Skeletal muscle tissue (tissue), 4 donors: ENCODE data around the gene PGA4. TPM values are rescaled to one million over a fixed set of nuclear protein-coding genes. Genes with fewer than 3 reads are reported as not detected.

Source experiments
- H3K27ac ChIP-seq: one replicate; pipeline ENCODE4 v1.7.0; 2013; ENCODE audit warnings: mild to moderate bottlenecking, low read depth, low read length, inconsistent platforms
- H3K27me3 ChIP-seq, 3 donors: one replicate each; pipeline ENCODE4 v1.7.0; 2013; ENCODE audit warnings: low read length in 3 of 3; ENCODE audit not compliant: control insufficient read depth in 3 of 3, insufficient read depth in 3 of 3
- H3K36me3 ChIP-seq, 3 donors: one replicate each; pipeline ENCODE4 v1.7.0; 2013; ENCODE audit warnings: low read length in 3 of 3; ENCODE audit not compliant: control insufficient read depth in 3 of 3, insufficient read depth in 3 of 3
- H3K4me1 ChIP-seq, 3 donors: one replicate each; pipeline ENCODE4 v1.7.0; 2013; ENCODE audit warnings: low read length in 3 of 3, mild to moderate bottlenecking in 3 of 3; ENCODE audit not compliant: control insufficient read depth in 3 of 3, insufficient read depth in 3 of 3
- H3K4me3 ChIP-seq, 3 donors: one replicate each; pipeline ENCODE4 v1.7.0; 2013; ENCODE audit warnings: low read length in 3 of 3
- H3K9ac ChIP-seq, 3 donors: one replicate each; pipeline ENCODE4 v1.7.0; 2013; ENCODE audit warnings: low read length in 3 of 3, mild to moderate bottlenecking in 3 of 3, moderate library complexity in 2 of 3, low read depth in 1 of 3
- H3K9me3 ChIP-seq, 3 donors: one replicate each; pipeline ENCODE4 v1.7.0; 2013; ENCODE audit warnings: low read length in 3 of 3; ENCODE audit not compliant: control insufficient read depth in 3 of 3
- total RNA-seq: library from RNA; depleted of rRNA; stranded (reverse); fragments of >200 nt; gene quantifications from one replicate; pipeline ENCODE4 v1.2.3, GENCODE V29; 2014
- donor health status: Osteomylitis.

PGA4 gene
- total RNA-seq, 1 donor from 2014 or later = 3.7 TPM

DNA sequence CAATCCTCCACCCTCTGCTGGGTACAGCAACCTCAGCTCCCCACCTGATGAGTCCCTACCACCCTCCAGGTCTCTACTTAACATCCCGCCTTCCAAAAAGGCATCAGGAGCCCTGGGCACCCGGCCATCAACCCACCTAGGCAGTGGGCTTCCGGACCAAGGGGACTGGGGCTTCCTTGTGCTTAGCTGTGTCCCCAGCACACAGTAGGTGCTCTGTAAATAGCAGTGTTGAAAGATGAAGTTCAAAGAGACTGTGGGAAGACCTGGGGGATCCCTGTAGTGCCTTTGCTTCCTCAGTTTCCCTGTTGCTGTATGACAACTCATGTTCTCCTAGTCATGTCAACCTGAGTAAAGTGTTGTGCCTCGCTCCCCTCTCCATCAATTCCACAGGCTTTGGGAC is 51.9 kb downstream of the PGA4 start:
- H3K9me3 ChIP-seq = no peaks in the 10 kb centered on the region
- H3K27ac ChIP-seq = no peak overlapping the region
- H3K9ac ChIP-seq = no peak overlapping the region
- peaks cover 0 to 7% (median 4%) of the 10 kb centered on the region in 3 donors for H3K36me3 ChIP-seq
- no peaks in the 10 kb centered on the region for H3K27me3 ChIP-seq
- H3K4me1 ChIP-seq = no peaks in the 10 kb centered on the region
- H3K4me3 ChIP-seq = no peak overlapping the region

- H3K27ac ChIP-seq = no peak overlapping the region
- no peaks in the 10 kb centered on the region for H3K4me1 ChIP-seq
- no peaks in the 10 kb centered on the region for H3K27me3 ChIP-seq
- peaks cover under 1 to 7% (median 4%) of the 10 kb centered on the region in 3 donors for H3K36me3 ChIP-seq
- no peak overlapping the region for H3K4me3 ChIP-seq
- no peaks in the 10 kb centered on the region for H3K9me3 ChIP-seq
- no peak overlapping the region for H3K9ac ChIP-seq
These were observed 53.0 kb downstream of the PGA4 start for GRCh38 chr11:61275191-61275590.

GRCh38 chr11:61277186-61278000 is 55.2 kb downstream of the PGA4 start:
- Histone ChIP-seq H3K4me3 (no peak overlapping the region), H3K9me3 (no peaks in the 10 kb centered on the region), H3K36me3 (peaks cover 4 to 7% (median 5%) of the 10 kb centered on the region in 3 donors), H3K4me1 (no peaks in the 10 kb centered on the region), H3K9ac (no peak overlapping the region), H3K27me3 (no peaks in the 10 kb centered on the region), H3K27ac (no peak overlapping the region)

DNA sequence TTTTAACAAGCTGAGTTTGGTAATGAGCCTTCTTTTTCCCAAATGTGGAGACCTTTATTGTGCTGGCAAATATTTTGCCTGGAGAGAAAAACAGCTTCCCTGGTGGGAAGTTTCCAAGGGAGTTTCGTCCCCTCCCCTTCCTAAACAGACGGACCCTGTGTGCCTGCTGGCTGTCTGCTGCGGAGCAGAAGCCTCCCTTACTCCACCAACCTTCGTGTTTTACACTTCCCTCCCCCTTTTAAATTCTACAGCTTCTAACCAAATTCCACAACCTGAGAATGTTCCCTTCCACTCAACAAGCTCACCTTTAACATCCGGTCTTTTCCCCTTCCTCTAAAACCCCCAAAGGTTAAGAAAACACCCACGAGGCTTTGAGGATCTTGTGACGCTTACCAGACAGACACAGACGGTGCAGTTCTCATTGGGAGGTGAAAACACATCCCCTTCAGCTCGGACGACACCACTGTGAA is 55.9 kb downstream of the PGA4 start:
- Histone ChIP-seq H3K36me3 (peaks cover 5 to 8% (median 5%) of the 10 kb centered on the region in 3 donors), H3K9ac (no peak overlapping the region), H3K27ac (no peak overlapping the region), H3K9me3 (no peaks in the 10 kb centered on the region), H3K4me3 (no peak overlapping the region), H3K4me1 (no peaks in the 10 kb centered on the region), H3K27me3 (no peaks in the 10 kb centered on the region)

DNA sequence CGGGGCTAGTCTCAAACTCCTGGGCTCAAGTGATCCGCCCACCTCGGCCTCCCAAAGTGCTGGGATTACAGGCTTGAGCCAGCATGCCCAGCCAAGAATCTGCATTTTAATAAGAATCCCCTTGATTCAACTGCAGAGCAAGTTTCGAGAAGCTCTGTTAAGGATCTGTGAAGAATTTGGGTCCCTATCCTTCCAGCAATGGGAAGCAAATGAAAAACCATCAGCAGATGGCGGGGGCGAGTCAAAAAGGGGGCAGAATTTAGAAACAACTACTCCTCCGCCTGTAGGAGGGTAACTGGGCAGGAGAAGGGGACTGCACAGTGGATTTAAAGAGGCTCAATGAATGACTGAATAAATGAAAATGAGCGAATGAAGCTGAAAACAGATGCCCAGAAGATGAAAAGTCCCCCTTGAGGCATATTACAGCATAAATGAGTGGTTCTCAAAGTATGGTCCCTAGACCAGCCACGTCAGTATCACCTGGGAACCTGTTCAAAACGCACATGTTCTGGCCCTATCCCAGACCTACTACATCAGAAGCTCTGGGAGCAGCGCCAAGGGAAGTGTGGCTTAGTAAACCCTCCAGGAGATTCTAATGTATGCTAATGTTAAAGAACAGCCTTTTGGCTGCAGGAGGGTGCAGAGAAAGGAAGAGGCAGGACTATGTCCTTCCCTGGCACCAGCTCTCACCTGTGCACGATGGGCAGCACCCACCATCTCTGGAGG is 58.0 kb downstream of the PGA4 start:
- no peaks in the 10 kb centered on the region for H3K27me3 ChIP-seq
- H3K4me1 ChIP-seq = no peaks in the 10 kb centered on the region
- H3K36me3 ChIP-seq = peaks cover 2 to 9% (median 5%) of the 10 kb centered on the region in 3 donors
- no peak overlapping the region for H3K9ac ChIP-seq
- no peaks in the 10 kb centered on the region for H3K9me3 ChIP-seq
- no peak overlapping the region for H3K4me3 ChIP-seq
- H3K27ac ChIP-seq = no peak overlapping the region

DNA sequence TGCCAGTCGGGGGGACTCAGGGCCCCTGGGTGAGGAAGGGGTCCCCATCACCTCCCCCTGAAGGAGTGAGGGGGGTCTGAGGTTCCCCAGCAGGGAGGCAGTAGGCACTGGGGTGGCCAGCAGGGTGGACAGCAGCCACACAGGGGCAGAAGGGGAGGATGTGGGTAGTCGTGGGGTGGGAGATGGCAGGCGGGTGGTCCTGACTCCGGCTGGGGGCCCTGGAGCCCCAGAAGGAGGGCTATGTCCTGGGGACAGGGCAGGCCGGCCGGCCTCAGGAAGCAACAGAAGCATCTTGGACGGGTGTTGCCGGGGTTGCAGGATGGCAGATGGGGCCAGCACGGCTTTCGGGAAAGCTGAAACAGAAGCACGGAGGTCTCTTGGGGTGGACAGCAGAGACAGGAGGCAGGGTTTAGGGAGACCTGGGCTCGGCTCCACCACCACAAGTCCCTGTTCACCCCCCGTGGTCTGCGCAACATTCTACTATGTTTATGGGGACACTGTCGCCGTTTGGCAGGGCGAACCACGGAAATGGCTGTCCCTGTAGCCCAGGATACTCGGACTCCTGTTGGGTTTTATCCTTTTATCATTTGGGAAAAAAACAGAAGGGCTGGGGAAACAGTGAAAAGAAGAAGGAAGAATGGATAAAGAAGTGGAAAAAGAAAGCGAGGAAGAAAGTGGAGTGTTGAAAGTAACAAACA is 58.9 kb downstream of the PGA4 start:
- peaks cover 8 to 13% (median 10%) of the 10 kb centered on the region in 3 donors for H3K36me3 ChIP-seq
- no peaks in the 10 kb centered on the region for H3K4me1 ChIP-seq
- no peaks in the 10 kb centered on the region for H3K27me3 ChIP-seq
- H3K4me3 ChIP-seq = no peak overlapping the region
- no peak overlapping the region for H3K9ac ChIP-seq
- no peak overlapping the region for H3K27ac ChIP-seq
- H3K9me3 ChIP-seq = no peaks in the 10 kb centered on the region

Other genes with a start within 250 kb of the PGA4 start
- gene CD5, start 119.9 kb upstream of the PGA4 start, total RNA-seq = not detected
- 5.7 TPM for gene VPS37C, start 60.9 kb upstream of the PGA4 start, total RNA-seq
- 0.52 TPM for gene PGA3, start 18.8 kb upstream of the PGA4 start, total RNA-seq
- gene PGA5, start 18.8 kb downstream of the PGA4 start, total RNA-seq = not detected
- 1.0 TPM for gene VWCE, start 73.0 kb downstream of the PGA4 start, total RNA-seq
- gene DDB1, start 110.8 kb downstream of the PGA4 start, total RNA-seq = 215 TPM
- gene TKFC, start 110.9 kb downstream of the PGA4 start, total RNA-seq = 6.8 TPM
- gene CYB561A3, start 139.5 kb downstream of the PGA4 start, total RNA-seq = 9.9 TPM
- gene TMEM138, start 140.0 kb downstream of the PGA4 start, total RNA-seq = 18.8 TPM
- 6.8 TPM for gene TMEM216, start 170.2 kb downstream of the PGA4 start, total RNA-seq
- 17.7 TPM for gene CPSF7, start 207.6 kb downstream of the PGA4 start, total RNA-seq
- gene SDHAF2, start 207.8 kb downstream of the PGA4 start, total RNA-seq = 63.2 TPM